Cerebellar nuclear complex (tissue), 1 donor: ENCODE data around the gene AQP1.

Source experiments
- DNase-seq, 2 experiments: peaks; one replicate each; lab custom pipeline; 2025; lab: John Stamatoyannopoulos, UW

AQP1 gene

GRCh38 chr7:30974605-30975255 is 63.1 kb downstream of the AQP1 start:
- no peak for DNase-seq
